OCI-M2 (cell line): Measurements from ENCODE around the gene SALL2.
A peak's percentile ranks its signal among the peaks of the same experiment; 100 is the strongest.
"Not testable (repeated sequence)": the region's sequence is repeated elsewhere in the genome, so short reads cannot be mapped to it uniquely, and the experiment has no call there.

Experiments
- DNase-seq: peaks from one replicate; lab custom pipeline; 2025; ENCODE audit not compliant: unreplicated experiment; lab: John Stamatoyannopoulos, UW

Gene SALL2

GRCh38 chr14:21525962-21526671 is at the start of gene SALL2:
TSS of gene SALL2 (minus strand) at chr14:21526346. CDS start at chr14:21526127, 219 bp downstream.
- no peak for DNase-seq

DNA sequence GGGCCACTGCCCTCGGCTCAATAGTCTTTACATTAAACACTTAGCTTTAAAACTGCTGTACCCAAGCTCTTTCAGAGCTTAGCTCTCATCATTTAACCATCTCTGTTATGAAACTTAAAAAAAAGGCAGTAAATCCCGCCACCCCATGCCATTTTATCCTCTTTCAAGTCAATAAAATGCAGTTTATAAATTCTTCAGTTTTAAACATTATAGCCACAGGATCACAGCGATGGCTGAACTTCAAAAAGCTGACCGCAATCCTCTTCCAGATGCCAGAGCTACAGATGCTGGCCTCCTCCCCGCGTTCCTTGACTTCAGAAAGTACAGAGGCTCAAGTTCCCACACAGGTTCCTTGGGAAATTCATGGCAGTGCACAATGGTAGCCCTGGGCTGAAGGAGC is 49.5 kb upstream of the SALL2 start:
- DNase-seq, result no peak

GRCh38 chr14:21572604-21573003 is 46.5 kb upstream of the SALL2 start:
- DNase-seq, result no peak

GRCh38 chr14:21558703-21559170 is 32.6 kb upstream of the SALL2 start:
- DNase-seq, result no peak

DNA sequence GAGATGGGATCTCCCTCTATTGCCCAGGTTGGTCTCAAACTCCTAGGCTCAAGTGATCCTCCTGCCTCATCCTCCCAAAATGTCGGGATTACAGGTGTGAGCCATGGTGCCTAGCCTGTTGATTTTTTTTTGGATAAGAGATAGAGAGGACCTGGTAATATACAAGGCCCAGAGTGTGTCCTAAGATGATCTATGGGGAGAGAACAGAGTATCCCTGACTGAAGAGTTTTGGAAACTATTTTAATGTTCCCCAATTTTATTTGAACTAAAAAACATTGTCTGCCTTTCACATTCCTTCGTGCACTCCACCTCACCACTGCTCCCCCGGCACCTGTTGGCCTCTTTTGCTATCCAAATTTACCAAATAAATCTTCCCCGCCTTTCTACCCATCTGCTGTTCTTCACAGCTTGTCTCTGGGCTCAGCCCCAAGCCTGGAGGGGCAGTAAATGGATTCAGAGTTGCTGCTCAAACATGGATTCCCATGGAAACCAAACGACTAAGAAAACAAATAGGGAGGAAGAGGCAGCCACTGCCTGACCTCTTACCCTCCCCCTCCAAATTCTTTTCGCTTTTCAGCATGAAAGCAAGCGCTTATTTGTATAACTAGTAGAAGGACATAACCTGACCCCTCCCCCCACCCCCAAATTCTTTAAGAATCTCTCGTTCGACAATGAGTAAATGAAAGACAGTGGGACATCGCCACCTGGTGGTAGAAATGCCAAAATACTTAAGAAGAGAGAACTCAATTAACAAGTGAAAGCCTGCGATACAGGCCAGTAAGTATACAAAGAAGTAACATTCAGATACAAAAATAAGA is 31.1 kb upstream of the SALL2 start:
- peak; percentile 88 for DNase-seq

DNA sequence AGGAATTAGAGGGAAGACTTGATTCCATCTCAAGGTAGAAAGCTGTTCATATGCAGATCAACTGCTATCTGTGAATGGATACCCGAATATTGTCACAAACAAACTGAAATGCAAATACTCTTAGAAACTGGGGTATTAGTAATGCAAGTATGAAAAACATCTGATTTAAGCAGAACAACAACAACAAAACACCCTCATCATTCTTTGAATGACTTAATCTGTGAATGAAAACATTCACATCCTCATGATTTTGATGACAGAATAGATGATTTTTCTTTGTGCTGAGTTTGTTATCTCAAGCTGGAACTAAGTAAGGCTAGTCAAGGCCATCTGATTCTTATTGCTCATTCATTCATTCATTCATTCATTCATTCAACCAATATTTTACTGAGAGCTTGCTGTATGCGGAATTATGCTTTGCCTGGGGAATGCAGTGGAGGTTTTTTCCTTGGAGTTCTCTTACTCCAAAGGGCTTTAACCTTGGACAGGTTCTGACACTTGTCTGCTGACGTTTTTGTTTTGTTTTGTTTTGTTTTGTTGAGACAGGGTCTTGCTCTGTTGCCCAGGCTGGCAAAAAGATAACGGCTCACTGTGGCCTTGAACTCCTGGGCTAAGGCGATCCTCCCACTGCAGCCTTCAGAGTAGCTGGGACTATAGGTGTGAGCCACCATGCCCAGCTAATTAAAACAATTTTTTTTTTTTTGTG is 30.4 kb upstream of the SALL2 start:
- DNase-seq, result no peak

DNA sequence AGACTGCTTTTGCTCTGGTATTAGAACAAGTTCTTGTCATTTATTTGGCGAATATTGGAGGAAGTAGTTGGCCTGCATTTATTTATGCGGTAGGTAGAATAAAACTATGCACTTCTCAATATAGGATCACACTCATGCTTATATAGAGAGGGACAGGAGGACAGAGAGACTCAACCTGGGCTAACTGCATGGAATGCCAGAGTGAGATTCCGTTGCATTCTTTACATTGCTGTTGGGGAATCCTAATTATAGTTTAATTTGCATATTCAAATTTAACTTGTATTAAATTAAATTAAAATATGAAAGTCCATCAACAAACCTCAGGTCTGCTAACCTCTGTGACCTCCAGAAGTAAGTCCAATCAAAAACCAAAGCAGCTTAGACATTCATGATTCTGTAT is 27.1 kb upstream of the SALL2 start:
- DNase-seq, result no peak

- not testable (repeated sequence) for DNase-seq
These were observed 18.4 kb upstream of the SALL2 start for GRCh38 chr14:21544588-21544987.

GRCh38 chr14:21543963-21544362 is 17.8 kb upstream of the SALL2 start:
- DNase-seq, result no peak

DNA sequence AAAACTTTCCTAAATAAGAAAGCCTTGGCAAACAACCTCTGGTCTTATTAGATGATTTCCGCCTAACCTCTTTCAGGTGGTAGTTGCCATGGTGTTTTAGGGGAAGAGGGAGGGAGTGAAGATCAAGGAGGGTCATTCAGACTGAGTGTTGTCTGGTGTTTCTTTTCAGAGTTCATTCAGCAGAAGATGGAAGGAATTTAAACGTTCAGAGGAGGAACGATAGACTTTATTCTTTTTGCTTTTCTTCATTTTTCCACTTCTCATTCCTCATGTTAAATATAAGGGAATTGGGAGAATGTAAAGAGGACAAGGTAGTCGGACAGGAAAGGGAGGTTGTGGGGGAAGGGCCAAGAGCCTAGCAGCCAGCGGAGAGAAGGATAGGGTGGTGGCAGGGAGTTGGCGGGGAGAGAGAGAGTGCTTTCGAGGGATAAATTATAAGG is 17.4 kb upstream of the SALL2 start:
- DNase-seq, result no peak

DNA sequence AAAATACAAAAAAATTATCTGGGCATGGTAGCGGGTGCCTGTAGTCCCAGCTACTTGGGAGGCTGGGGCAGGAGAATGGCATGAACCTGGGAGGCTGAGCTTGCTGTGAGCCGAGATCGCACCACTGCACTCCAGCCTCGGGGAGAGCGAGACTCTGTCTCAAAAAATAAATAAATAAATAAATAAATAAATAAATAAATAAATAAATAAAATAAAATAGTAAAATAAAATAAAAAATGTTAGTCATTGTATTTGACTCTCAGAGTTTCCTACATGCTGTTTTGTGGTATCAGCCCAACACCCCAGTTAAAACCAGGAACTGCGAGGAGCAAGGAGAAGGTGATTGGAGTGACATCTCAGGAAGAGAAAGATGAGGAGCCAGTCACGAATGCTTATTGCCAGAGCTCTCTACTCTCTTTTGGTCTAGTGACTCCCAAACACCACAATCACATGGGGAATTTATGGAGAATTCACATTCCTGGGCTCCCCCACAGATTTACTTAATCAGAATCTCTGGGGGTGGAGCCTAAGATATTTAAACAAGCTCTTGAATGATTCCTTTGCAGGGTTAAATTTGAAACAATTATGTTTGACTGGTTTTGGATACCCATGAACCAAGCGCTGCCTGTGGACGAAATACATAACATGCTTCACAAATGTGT is 15.4 kb upstream of the SALL2 start:
- no peak for DNase-seq

GRCh38 chr14:21539189-21539940 is 13.2 kb upstream of the SALL2 start:
- no peak for DNase-seq

DNA sequence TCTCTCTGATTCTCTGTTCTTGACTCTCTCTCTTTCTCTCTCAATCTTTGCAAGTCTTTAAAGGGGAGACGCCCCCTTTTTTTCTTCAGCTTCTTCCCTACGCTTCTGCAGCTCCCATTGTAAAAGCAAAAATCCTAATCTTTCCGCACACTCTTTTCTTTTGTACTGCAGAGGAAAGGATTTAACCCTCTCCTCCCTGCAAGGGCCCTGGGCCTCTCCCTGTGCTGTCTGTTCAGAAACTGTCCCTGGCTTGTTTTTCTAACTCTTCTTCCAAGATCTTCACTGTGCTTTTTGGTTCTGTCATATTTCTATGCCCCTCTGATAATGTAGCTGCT is 10.9 kb upstream of the SALL2 start:
- no peak for DNase-seq

DNA sequence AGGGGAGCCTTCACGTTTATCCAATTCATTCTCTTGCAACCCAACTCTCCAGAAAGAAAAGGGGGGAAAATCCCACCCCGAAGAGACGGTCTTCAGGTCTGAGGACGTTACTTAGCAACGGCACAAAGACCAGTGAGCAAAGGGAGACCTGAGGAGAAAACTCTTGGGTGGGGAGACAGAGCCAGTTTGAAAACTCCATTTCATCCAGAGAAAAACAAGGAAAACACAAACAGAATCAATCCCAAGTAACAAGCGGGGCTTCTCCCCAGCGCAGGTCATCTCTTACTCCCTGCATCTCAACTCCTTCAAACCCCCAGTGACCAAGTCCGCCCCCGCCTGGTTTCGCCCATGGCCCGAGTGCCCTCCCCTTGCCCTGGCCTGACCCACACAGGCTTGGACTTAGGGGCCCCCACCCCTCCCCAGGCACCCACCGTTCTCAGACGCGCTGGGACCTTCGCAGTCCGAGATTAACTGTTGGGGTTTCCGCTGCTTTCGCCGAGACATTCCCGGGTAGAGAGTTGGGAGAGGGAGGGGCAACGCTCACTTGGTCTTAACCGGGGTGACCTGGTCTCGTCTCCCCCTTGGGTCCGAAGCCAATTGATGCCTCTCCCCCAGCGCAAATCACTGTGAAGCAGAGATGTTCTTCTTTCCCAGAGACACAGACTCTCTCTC is 10.4 kb upstream of the SALL2 start:
- no peak for DNase-seq

DNA sequence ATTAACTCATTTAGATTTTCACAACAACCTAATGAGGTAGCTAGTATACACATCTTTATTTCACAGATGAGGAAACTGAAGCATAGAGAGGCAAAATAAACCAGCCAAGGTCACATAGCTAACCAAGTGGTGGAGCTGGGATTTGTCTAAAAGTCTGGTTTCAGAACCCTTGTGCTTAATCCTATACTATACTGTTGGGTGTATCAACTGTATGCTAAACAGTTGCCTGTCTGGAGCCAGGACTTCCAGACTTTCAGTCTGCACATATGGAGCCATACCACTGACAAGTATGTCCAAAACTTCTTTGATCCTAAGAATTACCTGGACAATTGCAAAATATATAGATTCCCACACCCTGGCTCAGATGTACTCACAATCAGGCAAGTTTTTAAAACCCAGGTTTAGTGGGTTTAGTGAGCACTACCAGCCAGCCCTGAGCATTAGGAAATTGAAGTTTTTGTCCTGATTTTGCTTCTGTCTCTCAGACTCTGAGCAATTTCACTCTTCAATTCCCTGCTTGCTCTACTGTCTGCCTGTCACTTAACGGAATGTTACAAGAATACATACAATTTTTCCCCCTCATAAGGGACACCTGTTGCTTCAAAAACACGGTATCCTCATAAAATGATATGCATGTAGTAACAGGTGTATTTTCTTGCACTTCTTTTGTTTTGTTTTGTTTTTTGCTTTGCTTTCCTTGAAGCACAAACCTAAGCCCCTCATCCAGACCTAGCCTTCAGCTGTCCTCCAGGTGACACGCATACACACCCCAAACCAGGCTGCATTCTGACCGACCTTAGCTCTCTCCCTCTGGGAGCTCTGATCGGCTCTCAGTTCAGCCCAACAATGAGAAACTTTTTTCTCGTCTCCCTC is 9.6 kb upstream of the SALL2 start:
- DNase-seq, result no peak

DNA sequence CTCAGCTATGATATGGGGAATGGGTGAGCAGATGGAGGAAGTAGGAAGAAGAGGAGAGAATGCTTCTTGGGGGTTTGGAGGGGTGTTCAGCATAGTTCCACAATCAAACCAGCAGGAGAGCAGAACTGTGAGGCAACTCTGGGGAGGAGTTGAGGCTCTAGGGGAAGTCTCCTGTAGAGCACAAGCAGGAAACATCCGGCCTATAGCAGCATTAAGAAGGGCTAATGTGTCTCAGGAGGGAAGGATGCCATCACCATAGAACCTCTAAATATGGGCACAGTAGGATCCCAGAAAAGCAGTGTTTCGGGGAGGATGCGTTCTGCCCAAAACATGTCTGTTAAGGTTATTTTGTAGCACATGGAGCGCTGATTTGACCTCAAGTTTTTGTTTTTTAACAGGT is 8.4 kb upstream of the SALL2 start:
- no peak for DNase-seq

DNA sequence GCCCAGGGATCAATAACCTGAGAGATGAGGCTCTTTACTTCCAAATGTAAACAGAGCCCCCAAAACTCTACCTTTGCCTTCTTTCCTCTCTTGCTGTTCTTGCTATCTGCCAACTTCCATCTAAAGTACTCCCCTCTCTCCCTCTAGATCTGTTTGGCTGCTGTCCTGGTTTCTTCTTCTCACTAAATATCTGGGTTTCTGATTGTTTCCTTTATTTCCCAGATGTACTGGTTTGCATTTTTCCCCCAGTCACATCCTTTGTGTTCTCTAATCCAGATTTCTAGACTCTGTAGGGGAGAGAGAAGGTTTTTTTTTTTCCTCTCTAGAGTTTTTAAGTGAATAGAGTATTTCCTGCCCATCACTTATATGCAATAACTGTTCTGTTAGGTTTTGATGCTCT is 7.1 kb upstream of the SALL2 start:
- DNase-seq, result no peak

DNA sequence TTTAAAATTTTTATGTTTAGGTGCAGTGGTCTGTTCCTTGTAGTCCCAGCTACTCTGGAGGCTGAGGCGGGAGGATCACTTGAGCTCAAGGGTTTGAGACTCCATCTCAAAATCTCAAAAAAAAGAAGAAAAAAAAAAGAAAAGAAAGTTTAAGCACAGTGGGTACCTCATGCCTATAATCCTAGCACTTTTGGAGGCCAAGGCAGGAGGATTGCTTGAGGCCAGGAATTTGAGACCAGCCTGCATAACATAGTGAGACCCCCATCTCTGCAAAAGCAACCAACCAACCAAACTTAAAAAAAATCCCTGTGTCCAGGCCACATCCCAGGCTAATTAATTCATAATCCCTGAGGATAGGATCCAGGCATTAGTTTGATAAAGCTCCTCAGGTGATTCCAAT is 3.4 kb upstream of the SALL2 start:
- no peak for DNase-seq
